MM.1S (cell line): ENCODE results near the gene CELF4.

Experiments used
- CTCF ChIP-seq: fragments of 300-600 bp; sonication (generic); IDR thresholded peaks from 2 replicates; pipeline ENCODE4 v1.5.1; 2016; ENCODE audit warnings: antibody characterized with exemption, low read length, mixed read lengths
- EZH2 ChIP-seq: fragments of 300-600 bp; sonication (generic); optimal IDR thresholded peaks from 2 replicates; pipeline ENCODE3; 2017; ENCODE audit warnings: low read depth, mild to moderate bottlenecking, antibody characterized with exemption, low read length, mixed read lengths
- EZH2phosphoT487 ChIP-seq: fragments of 300-600 bp; sonication (generic); IDR thresholded peaks from 2 replicates; pipeline ENCODE4 v1.6.1; 2018; ENCODE audit warnings: antibody characterized with exemption, low read length

- TF ChIP-seq CTCF: no peak
- no peak for TF ChIP-seq EZH2
- no peak for TF ChIP-seq EZH2phosphoT487
Measured at GRCh38 chr18:37535968-37536367, 29.6 kb downstream of the CELF4 start.
